Lower leg skin (tissue), 3 donors: ENCODE data around the gene TYMS.

Experiments used
- CTCF ChIP-seq, 3 donors: fragments of 450-650 bp; IDR thresholded peaks; one replicate each; pipeline ENCODE4 v1.5.1; 2016; ENCODE audit warnings: antibody characterized with exemption in 3 of 3, mild to moderate bottlenecking in 3 of 3, moderate library complexity in 2 of 3
- POLR2A ChIP-seq, 2 donors: fragments of 450-650 bp; IDR thresholded peaks; one replicate each; pipeline ENCODE4 v1.6.1; 2016 to 2017; ENCODE audit warnings: antibody characterized with exemption in 2 of 2, mild to moderate bottlenecking in 1 of 2, moderate library complexity in 1 of 2

GRCh38 chr18:634551-635045, 22.9 kb upstream of the TYMS start:
- no peak for TF ChIP-seq CTCF (IDR thresholded peaks at IDR 0.05)
- TF ChIP-seq POLR2A (IDR thresholded peaks at IDR 0.05): no peak
